ENCODE measurements around the gene NKX2-4. TPM values are rescaled to one million over a fixed set of nuclear protein-coding genes. Genes with fewer than 3 reads are reported as not detected.

NKX2-4 gene
- total RNA-seq, 1 experiment from 2014 or later: not detected

DNA sequence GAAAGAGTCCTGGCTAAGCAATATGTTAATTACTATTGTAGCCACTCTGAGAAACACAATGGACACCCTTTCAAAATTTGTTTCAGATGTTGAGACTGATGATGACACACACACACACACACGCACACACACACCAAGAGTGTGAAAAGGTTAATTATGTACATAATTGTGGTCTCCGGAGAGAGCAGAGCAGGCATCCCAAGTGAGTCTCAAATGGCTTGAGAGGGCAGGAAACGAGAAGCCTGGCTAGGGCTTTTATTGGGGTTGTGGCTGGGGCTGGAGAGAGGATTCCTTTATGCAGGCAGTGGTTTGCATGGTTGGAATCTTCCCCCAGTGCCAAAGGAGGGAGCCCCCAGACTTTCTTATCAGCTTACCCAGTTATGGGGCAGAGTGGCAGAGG lies 38.2 kb upstream of the NKX2-4 start:
- RAD21 ChIA-PET (ENCODE audit: low non-redundant PET in 1 of 2, low total read pairs in 2 of 2, uncharacterized antibody in 2 of 2, unreplicated experiment in 2 of 2): no interaction called here
- Histone ChIP-seq H2AFZ (ENCODE audit: low read depth, low read length, poor library complexity, severe bottlenecking) (no peak overlapping the region), H4K20me1 (ENCODE audit: insufficient read depth) (no peaks in the 10 kb centered on the region), H3K4me2 (ENCODE audit: low read length) (0 out of 2 replicates have a peak overlapping the region, but pooled peaks have one; percentile 24), H3K79me2 (ENCODE audit: insufficient read depth, low read length) (no peaks in the 10 kb centered on the region), H3K9ac (ENCODE audit: low read length) (no peak overlapping the region), H3K9me3 (ENCODE audit: control insufficient read depth in 1 of 2, insufficient read depth in 1 of 2, low read depth in 1 of 2, low read length in 2 of 2) (no peaks in the 10 kb centered on the region), H3K4me3 (replicated peaks in 1 of 2; ENCODE audit: low read depth in 1 of 2, low read length in 2 of 2) (no peak overlapping the region), H3K27me3 (ENCODE audit: insufficient read depth, low read length) (no peaks in the 10 kb centered on the region), H3K4me1 (ENCODE audit: control insufficient read depth in 1 of 2, insufficient read depth in 2 of 2, low read length in 2 of 2) (peaks cover 0 to 26% of the 10 kb centered on the region in 2 experiments; a peak in 2 of 4 replicates), H3K36me3 (ENCODE audit: control insufficient read depth in 1 of 2, insufficient read depth in 2 of 2, low read length in 2 of 2) (no peaks in the 10 kb centered on the region), H3K27ac (ENCODE audit: low read depth, low read length) (no peak overlapping the region), H3K9me2 (ENCODE audit: insufficient read depth) (no peaks in the 10 kb centered on the region)
- no peak for TF ChIP-seq TCF7L2 (IDR thresholded peaks at IDR 0.05; ENCODE audit: borderline replicate concordance, extremely low read depth, insufficient read depth, insufficient read length)
- TF ChIP-seq CEBPB (IDR thresholded peaks at IDR 0.05; ENCODE audit: low read depth): no peak
- ATAC-seq (no peak), DNase-seq (ENCODE audit: low read depth, low spot score) (no peak)
- CTCF ChIA-PET: no interaction called here
- POLR2A ChIA-PET: no interaction called here
- intact Hi-C loops (cut with micrococcal nuclease): no loop called here
- no TSS peak for BruUV-seq (replicated peaks)

- ChIA-PET RAD21 (ENCODE audit: low non-redundant PET in 1 of 2, low total read pairs in 2 of 2, uncharacterized antibody in 2 of 2, unreplicated experiment in 2 of 2) (no interaction called here), POLR2A (no interaction called here)
- peak; percentile 53 for ATAC-seq
Observed at GRCh38 chr20:21433329-21433890, 36.1 kb upstream of the NKX2-4 start.

More at GRCh38 chr20:21433329-21433890, 36.1 kb upstream of the NKX2-4 start:
- H3K79me2 ChIP-seq (ENCODE audit: insufficient read depth, low read length): no peaks in the 10 kb centered on the region
- peaks cover 0 to 34% of the 10 kb centered on the region in 2 experiments; a peak in 2 of 4 replicates for H3K4me1 ChIP-seq (ENCODE audit: control insufficient read depth in 1 of 2, insufficient read depth in 2 of 2, low read length in 2 of 2)
- no peak for DNase-seq (ENCODE audit: low read depth, low spot score)
- H3K9me3 ChIP-seq (ENCODE audit: control insufficient read depth in 1 of 2, insufficient read depth in 1 of 2, low read depth in 1 of 2, low read length in 2 of 2): no peaks in the 10 kb centered on the region
- no TSS peak for BruUV-seq (replicated peaks)
- no peak for TF ChIP-seq FOSL1 (IDR thresholded peaks at IDR 0.05; ENCODE audit: low read depth)
- no peak for TF ChIP-seq JUND (IDR thresholded peaks at IDR 0.05)
- TF ChIP-seq ELF1 (IDR thresholded peaks at IDR 0.05; ENCODE audit: borderline replicate concordance, low read depth): no peak
- TF ChIP-seq SIN3A (IDR thresholded peaks at IDR 0.05; ENCODE audit: low read depth): no peak
- no peak overlapping the region for H3K9ac ChIP-seq (ENCODE audit: low read length)
- H3K4me3 ChIP-seq (replicated peaks in 1 of 2; ENCODE audit: low read depth in 1 of 2, low read length in 2 of 2): no peak overlapping the region
- H3K36me3 ChIP-seq (ENCODE audit: control insufficient read depth in 1 of 2, insufficient read depth in 2 of 2, low read length in 2 of 2): no peaks in the 10 kb centered on the region
- no peaks in the 10 kb centered on the region for H4K20me1 ChIP-seq (ENCODE audit: insufficient read depth)
- no peaks in the 10 kb centered on the region for H3K27me3 ChIP-seq (ENCODE audit: insufficient read depth, low read length)
- no peak overlapping the region for H3K27ac ChIP-seq (ENCODE audit: low read depth, low read length)
- peak overlapping the region; percentile 32; the same call in 1 of the 2 replicates for H3K4me2 ChIP-seq (ENCODE audit: low read length)
- intact Hi-C loops (cut with micrococcal nuclease): no loop called here
- CTCF ChIA-PET: no interaction called here
- no peak overlapping the region for H2AFZ ChIP-seq (ENCODE audit: low read depth, low read length, poor library complexity, severe bottlenecking)
- no peaks in the 10 kb centered on the region for H3K9me2 ChIP-seq (ENCODE audit: insufficient read depth)
